ENCODE data around the gene TMEM248.
A peak's percentile ranks its signal among the peaks of the same experiment; 100 is the strongest.
"Not testable (repeated sequence)": the region's sequence is repeated elsewhere in the genome, so short reads cannot be mapped to it uniquely, and the experiment has no call there.

TMEM248 gene

DNA sequence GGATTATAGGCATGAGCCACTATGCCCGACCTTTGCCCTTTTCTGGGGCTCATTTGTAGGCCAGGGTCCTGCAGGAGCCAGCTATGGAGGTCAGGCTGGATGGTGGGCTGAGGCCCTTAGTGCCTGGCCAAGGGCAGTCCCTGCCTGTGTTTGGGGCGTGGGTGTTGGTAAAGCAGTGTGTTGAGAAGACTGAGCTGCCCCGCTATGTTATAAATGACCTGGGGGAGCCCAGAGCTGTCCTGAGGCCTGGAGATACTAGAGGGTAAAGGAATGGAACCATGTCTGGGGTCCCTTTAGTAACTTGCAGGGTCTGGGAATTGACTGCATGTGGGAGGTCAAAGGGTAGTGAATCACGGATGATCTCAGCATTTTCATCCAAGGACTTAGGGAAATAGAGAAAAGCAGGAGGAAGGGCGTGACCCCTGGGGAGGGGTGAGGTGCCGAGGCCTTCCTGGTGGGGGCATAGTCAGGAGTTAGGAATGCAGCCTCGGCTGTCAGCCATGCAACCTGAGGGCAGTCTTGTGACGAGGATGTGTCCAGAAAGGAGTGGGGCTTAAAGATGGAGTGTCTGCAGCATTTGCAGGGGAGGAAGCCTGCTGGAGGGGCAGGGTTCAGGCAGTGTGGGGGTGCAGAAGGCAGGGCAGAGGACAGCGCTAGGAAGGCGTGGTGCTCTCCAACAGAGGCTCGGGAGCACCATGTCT is 31.5 kb downstream of the TMEM248 start:
- DNase-seq (ENCODE audit: low read depth): no peak

DNA sequence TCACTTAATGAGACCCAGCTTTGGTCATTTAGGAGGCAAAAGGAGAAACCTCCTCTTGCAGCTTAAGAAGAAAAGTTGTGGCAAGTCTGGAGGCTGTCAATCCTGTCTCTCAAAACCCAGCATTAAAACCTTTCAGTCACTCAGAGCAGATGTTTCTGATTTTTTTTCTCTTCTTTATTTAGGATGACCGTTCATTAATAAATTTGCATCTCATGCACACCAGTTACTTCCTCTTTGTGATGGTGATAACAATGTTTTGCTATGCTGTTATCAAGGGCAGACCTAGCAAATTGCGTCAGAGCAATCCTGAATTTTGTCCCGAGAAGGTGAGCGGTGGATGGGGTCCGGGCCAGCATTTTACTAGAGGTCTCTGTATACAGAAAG is 32.0 kb downstream of the TMEM248 start:
- no peak for DNase-seq (ENCODE audit: low read depth)

DNA sequence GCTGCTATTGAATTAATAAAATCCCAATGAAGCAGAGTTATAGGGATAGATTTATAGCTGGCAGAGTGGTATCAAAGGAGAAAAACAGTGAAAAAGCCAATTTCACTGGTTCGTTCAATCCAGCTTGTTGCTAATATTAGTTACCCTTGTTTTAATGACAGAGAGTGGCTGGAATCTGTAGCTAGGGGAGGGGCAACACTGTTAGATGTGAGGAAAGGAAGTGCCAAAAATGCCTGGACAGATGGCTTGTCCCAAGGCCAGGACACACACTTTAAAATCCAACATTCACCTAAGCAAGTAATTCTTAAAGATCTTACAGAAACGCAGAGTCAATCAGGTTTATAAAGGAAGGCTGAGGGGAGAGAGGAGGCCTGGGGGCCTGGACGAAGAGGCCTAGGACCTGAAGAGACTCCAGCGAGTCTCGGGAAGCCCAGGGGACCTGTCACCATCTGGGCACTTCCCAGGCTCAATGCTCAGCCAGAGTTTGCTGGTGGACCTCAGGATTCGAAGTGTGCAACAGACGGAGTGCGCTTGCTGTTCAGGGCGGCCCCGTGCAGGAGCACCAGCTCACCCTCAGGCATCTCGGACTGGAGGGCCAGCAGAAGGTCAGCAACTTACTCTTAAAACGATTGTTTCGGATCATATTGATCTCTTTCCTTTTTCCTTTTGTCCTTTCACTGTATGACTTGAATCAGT is 36.7 kb downstream of the TMEM248 start:
- no peak for DNase-seq (ENCODE audit: low read depth)

DNA sequence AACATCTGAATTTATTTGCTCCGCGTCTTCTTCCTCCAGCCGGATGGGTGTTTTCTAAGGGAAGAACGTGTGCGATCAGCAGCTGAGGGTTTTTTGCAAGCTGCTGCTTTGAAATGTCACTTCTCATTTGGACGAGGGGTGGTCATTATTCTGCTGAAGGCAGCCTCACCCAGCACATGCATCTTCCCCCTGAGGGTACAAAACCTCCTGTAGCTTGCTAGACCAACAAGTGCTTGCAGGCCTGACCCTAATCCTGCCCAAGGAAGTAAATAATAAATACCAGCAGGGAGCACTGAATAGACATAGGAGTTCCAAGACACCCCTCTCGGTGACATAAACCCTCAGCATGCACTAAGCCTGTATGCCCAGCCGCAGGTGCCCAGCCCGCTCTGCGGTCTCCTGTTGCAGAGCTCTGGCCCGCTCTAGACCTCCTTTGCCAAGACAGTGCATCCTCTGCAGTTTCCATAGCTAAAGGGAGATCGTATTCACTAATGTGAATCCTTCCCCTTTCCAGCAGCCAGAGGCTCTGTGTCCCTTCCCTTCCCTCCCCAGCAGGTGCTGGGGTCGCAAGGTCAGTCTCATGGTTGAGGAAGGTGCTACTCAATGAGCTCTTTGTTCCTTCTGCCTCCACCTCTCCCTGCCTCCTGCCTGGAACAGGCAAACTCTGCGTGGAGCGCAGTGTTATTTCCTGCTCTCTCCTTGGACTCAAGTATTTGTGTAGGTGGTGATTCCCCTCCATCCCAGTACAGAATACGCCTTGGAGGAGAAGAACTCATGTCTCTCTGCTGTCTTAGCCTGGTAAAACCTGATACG is 37.7 kb downstream of the TMEM248 start:
- no peak for DNase-seq (ENCODE audit: low read depth)

DNA sequence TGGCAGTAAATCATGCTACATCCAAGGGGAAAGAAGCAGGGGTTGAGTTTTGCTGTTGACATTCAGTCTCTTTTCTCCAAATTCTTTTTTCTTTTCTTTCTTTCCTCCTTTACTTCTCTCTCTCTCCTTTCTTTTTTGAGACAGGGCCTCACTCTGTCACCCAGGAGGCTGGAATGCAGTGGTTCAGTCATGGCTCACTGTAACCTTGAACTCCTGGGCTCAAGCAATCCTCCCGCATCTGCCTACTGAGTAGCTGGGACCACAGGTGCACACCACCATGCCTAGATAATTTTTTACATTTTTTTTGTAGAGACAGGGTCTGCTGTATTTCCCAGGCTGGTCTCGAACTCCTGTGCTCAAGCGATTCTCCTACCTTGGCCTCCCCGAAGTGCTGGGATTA is 39.2 kb downstream of the TMEM248 start:
- no peak for DNase-seq (ENCODE audit: low read depth)

DNA sequence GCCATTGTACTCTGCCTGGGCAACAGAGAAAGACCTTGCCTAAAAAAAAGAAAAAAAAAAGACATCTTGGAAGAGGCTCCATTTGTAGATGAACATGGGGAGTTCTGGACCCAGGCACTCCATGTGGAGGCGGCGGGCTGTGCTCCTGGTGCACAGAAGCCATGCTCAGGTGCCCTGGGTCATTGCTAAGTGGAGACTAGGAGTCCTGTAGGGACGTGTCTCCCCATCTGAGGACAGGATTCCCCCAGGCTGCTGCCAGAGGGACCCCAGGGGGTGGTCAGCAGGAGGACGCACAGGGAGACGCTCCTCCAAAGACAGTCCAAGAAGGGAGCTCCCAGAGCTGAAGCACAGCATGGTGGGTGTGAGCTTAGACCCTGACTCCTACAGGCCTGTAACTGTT is 40.1 kb downstream of the TMEM248 start:
- DNase-seq (ENCODE audit: low read depth): no peak

DNA sequence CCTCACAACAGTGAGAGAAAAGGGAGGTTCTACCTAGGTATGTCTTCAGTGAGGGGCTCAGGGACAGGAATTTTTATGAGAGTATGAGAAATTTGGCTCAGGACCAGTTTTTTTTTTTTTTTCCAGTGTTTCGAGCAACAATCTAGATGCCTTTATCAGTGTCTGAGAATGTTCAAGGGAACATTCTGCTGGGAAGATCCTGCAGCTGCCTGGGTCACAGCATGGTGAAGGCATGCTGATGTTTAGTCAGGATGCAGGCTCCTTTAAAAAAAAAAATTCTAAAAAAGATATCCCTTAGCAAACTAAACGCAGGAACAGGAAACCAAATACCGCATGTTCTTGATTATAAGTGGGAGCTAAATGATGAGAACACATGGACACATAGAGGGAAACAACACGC is 43.4 kb downstream of the TMEM248 start:
- no peak for DNase-seq (ENCODE audit: low read depth)

DNA sequence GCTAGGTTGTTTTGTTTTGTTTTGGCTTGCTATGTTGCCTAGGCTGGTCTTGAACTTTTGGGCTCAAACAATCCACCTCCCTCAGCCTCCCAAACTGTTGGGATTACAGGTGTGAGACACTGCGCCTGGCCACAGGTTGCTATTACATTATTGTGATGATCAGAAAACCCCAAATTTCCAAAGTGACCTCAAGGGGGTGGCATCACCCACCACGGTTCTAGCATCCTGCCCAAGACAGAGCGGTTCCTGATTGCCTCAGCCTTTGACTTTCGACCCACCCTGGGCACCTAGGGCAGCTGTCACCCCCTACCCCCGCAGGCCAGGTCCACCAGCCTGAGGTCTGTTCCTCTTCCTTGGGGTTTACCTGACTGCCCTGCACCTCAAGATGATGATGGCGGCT is 46.0 kb downstream of the TMEM248 start:
- DNase-seq (ENCODE audit: low read depth): no peak

DNA sequence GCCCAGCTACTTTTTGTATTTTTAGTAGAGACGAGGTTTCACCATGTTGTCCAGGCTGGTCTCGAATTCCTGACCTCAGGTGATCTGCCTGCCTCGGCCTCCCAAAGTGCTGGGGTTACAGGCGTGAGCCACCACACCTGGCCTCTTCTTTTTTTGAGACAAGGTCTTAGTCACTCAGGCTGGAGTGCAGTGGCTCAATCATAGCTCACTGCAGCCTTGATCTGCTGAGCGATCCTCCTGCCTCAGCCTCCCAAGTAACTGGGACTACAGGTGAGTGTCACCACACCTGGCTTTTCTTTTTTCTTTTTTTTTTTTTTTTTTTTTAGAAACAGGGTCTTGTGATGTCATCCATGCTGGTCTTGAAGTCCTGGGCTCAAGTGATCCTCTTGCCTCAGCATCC is 48.0 kb downstream of the TMEM248 start:
- not testable (repeated sequence) for DNase-seq (ENCODE audit: low read depth)

DNA sequence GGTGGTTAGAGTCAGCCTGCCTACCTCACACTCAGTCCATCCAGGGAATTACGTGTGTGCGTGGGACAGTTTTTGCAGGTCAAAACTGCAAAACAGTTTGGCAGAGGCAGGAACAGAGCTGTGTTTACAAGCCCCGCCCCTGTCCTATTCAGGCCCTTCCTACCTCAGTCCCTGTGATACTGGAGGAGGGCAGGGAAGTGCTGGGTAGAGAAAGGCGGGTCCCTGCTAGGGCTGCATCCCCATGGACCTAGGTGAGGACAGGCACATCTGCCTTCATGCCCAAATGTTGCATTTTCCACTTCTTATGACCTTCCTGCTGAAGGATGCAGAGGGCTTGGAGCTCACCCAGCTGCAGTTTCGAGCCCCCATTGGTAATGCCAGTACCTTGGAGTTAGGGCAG is 49.3 kb downstream of the TMEM248 start:
- DNase-seq (ENCODE audit: low read depth): no peak

DNA sequence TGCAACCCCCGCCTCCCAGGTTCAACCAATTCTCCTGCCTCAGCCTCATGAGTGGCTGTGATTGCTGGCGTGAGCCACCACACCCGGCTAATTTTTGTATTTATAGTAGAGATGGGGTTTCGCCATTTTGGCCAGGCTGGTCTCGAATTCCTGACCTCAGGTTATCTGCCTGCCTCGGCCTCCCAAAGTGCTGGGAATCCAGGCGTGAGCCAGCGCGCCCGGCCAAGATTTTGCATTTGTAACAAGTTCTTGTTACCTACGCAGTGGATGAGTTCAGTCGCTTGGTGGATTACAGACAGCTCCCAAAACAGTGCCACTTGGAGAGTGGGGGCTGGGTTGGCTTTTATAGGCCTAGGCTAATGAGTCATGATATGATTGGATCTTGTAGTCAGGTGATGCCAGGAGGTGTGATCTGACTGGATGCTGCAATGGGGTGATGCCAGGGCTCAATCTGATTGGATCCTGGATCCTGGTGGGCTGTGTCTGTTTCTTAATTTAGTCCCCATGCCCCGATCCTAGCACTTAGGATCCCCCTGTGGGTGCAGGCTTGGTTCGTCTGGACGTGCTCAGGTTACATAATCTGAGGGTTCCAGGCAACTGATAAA is 54.1 kb downstream of the TMEM248 start:
- no peak for DNase-seq (ENCODE audit: low read depth)

DNA sequence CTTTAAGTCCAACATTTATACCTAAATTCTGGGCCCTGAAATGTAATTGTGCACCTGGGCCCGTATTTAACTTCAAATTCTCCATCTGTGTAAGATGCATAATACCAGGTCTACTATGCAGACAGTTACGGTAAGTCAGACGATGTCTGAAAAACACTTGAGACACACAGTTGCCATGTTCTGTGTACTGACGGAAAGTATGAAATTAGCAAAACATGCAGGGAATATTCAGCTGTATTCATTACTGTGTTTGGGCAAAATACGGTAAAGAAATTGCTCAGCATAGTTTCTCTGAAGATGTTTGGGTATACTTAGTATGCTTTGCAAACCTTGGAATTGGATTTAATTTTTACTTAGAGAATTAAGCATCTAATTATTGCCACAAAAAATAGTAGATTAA is 57.3 kb downstream of the TMEM248 start:
- not testable (repeated sequence) for DNase-seq (ENCODE audit: low read depth)

DNA sequence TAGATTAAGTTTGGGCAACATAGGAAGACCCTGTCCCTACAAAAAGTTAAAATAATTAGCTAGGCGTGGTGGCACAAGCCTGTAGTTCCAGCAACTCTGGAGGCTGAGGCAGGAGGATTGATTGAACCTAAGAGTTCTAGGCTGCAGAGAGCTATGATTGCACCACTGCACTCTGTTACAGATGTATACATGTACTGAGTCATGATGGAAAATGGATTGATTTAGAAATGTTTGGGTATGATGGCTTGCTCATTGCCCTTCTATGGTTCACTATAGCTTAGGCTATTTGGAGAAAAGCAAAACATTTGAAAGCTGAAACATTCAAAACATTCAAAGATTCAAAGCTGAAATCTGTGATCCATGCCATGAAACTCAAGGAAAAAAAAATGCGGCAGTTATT is 58.0 kb downstream of the TMEM248 start:
- DNase-seq (ENCODE audit: low read depth): not testable (repeated sequence)

DNA sequence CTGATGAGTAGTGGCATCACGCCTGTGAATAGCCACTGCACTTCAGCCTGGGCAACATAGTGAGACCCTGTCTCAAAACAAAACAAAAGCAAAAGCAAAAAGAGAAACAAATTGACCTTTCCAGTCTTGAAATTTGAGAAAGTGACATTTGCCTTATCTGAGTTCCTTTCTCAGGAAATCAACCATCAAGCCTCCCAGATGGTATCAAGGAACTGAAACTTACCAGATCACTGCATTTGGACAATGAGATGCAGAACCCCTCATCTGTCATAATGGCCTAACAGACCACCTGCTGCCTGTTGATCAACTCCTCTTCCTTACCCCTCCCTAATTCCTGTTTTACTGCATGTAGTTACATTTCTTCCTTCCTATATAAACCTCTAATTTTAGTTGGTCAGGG is 59.3 kb downstream of the TMEM248 start:
- DNase-seq (ENCODE audit: low read depth): not testable (repeated sequence)

DNA sequence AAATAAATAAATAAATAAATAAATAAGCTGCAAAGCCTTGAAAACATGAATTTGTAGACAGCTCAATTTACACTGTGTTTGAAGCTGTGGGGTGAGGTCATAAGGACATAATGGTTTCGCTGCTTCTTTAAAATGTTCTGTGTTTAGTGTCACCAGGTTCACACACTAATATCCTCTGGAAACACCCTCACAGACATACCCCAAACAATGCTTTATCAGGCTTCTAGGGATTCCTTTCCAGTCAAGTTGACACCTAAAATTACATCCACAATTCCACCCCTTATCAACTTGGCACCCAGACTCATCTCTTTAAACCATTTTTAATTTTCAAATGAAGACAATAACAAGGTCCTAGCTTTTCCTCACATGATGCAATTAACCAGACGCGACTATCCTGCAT is 68.5 kb downstream of the TMEM248 start:
- not testable (repeated sequence) for DNase-seq (ENCODE audit: low read depth)

DNA sequence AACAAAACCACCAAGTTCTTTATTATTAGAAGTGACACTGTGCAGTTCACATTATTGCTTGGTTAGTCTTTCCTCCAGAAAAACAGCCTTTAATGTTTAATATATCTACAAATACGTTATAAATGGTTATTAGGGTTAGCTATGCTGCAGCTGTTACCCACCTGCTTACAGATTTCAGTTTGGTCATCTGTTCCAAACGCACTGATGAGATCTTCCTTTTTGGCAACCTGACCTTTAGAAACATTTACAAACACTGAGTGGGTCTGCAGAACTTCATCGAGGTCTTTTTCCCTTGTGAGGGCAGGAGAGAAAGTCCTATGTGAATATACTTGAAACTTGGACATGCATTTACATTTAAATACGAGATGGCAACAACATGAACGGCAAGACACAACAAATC is 73.0 kb downstream of the TMEM248 start:
- DNase-seq (ENCODE audit: low read depth): not testable (repeated sequence)

DNA sequence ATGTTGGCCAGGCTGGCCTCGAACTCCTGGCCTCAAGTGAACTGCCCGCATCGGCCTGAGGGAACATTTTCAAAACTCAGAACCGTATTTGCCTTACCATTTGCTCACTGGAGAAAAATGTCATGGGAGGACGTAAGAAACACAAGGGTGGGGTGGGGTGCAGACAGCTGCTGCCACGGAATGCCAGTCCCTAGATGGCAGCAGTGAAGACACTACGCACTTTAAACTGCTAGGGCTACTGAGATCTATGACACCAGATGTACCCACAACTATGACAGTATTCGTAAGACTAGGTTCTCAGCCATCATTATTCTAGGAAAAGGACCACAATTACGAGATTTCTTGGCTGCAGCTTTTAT is 73.6 kb downstream of the TMEM248 start:
- DNase-seq (ENCODE audit: low read depth): peak; percentile 60

DNA sequence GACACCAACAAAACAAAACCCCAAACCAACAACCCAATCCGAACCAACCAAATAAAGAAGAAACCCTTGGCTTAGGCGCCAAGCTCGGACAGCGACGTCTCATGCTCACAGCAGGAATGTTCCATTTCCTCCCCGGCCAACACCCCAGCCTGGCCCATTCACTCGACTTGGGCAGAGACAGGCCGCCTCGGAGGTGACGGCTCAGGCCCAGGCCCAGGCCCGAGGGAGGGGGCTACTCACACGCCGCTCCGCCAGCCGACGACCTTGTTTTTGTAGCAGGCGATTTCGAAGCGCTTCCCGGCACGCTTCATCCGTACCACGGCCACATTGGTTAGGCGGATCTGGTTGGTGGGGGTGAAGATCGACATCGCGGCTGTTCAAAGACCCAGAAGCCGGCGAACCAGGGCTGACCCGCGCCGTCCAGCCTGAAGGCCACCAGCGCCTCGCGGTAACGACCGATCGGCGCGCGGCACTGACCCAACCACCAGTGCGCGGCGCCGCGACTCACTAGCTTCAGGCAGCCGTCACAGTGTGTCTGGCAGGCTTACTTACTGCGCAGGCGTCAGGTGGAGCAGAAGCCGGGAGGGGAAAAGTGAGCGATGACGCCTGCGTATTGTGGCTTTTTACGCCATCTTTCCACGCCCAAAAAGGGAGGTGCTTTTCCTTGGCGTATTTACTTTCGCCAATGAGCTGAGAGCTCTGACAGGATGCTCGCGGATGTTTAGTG is 74.2 kb downstream of the TMEM248 start, which contains the start of gene SBDS:
TSS of gene SBDS (minus strand) at position 537 of the 727 bp plus-strand sequence. CDS start at position 368, 169 bp downstream.
- peak; percentile 95 for DNase-seq (ENCODE audit: low read depth)

DNA sequence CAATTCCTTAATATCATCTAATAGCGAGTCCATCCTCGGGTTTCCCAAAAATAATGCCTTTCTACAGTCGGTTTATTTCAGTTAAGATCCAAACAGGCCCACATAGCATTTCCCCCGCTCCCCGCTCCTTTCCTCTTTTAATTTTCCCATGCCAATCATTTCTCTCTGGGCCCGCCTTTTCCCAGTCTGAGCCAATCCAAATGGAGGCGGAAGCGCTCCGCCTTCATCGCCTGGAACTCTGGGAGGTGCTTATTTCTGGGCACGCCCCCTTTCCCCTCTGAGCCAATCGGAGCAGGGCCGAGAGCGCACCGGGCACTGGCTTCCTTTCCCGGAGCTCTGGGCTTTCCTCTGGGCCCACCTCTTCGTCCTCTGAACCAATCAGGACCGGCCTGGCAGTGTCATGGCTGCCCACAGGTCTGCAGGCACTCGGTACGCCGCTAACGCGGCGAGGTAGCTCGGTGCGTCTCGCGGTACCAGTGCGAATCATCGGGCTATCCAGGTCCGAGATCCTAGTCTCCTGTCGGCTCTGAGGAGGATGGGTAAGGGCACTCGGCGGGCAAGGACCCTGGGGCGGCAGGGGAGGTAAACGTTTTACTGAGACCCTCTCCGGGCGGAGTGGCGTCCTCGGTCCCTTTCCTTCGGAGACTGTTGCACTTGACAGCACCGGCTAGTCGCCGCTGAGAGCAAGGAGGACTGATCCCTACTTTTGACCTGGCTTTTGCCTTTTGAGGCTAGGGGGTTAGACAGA is 75.6 kb downstream of the TMEM248 start, which contains the start of gene TYW1:
TSS of gene TYW1 (plus strand) at position 390 of the 748 bp plus-strand sequence. CDS start at position 536, 146 bp downstream.
- peak; percentile 88 for DNase-seq (ENCODE audit: low read depth)

DNA sequence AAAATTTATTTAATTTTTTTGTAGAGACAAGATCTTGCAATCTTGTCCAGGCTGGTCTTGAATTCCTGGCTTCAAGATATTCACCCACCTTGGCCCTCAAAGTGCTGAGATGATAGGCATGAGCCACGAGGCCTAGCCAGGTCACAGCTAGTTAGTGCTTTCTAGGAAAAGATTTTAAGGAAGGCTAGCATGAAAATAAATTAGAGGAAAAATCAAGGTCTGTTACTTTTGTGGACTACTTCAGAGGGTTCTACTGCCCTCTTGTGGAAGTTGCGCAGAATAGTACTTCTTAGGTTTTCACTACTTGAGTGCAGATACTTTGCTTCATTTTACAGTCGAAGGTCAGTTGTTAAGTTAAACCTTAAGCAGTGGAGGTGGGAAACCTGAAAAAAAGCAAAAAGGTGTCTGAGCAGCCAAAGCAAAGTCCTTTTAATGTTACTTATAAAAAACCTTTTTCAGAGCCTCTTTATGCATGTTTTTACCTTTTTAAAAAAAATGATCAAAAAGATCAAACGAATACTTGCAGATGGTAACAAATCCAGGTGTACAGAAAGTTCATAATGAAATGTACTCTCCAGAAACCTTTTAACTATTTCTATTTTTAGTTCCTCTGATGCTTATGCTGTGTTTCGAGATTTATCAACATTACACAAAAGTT is 79.7 kb downstream of the TMEM248 start:
- DNase-seq (ENCODE audit: low read depth): not testable (repeated sequence)

Measured in GM04503 (cell line).